ENCODE results near the gene ATXN1.

The ATXN1 gene

DNA sequence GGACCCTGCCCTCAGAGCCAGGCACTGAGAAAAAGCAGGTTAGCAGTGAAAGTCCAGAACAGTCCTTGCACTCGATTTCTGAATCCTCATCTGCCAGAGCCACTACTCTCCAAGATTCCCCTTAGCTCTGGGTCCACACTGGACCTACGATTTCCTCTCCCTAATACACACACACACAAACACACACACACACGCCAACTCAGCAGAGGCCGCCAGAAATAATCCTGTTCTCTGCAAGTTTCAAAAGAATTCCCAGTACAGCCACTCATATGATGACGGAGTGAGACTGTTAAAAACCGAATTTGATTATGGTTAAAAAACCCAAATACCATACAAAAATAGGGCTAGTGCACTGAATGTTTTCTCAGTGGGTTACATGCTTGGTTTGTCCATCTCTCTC is 432.0 kb downstream of the ATXN1 start:
- H3K4me1 ChIP-seq (ENCODE audit: control insufficient read depth, insufficient read depth, low read depth, low read length): peaks cover 11% of the 10 kb centered on the region

DNA sequence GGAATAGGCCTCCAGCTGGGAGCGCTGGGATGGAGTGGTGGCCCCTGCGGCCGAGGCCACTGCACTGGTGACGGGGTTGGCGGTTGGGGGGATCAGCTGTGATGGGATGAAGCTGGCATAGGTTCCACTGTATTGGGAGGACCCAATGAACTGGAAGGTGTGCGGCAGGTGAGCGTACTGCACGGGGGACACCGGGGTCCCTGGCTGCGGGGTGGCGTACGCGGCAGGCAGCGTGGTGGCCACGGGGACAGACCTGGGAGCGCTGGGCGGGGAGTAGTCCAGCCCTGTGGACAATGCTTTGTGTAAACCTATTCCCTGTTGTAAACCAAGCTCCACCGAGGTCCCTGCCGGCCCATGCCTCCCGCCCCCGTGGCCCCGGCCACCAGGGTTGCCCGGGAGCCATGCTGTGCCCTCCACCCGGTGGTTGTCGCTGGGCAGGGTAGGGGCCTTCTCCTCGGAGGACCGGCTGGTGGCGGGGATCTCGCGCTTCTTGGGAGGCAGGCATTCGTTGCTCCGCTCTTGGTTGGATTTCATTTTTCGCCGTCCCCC is 433.4 kb downstream of the ATXN1 start:
- no peak overlapping the region for H3K4me3 ChIP-seq (ENCODE audit: insufficient read depth in 1 of 2, low read depth in 1 of 2, low read length in 2 of 2)
- no peak overlapping the region for H3K4me2 ChIP-seq (ENCODE audit: low read length, poor library complexity, severe bottlenecking)
- no peaks in the 10 kb centered on the region for H3K9me3 ChIP-seq (ENCODE audit: control insufficient read depth, low read length)
- no peak overlapping the region for H2BK5ac ChIP-seq (ENCODE audit: low read depth, low read length, poor library complexity, severe bottlenecking)
- H2AK5ac ChIP-seq (ENCODE audit: low read length, severe bottlenecking): no peak overlapping the region
- peaks cover 7% of the 10 kb centered on the region for H3K79me1 ChIP-seq (replicated peaks; ENCODE audit: low read length, poor library complexity, severe bottlenecking)
- no peak overlapping the region for H3K9ac ChIP-seq (ENCODE audit: low read length)
- 97% methylated on average over 34 of the region's 34 CpGs for WGBS
- H3K4ac ChIP-seq (ENCODE audit: low read depth in 1 of 2, low read length in 2 of 2): no peak overlapping the region
- H3K36me3 ChIP-seq (ENCODE audit: control insufficient read depth in 1 of 2, insufficient read depth in 2 of 2, low read depth in 1 of 2, low read length in 2 of 2): peaks cover 17 to 20% of the 10 kb centered on the region in 2 experiments
- DNase-seq: no peak
- H3K23ac ChIP-seq (ENCODE audit: low read length in 2 of 2): no peak overlapping the region
- no peak overlapping the region for H2BK12ac ChIP-seq (ENCODE audit: low read length in 2 of 2)
- H2BK120ac ChIP-seq (ENCODE audit: low read depth, low read length): no peak overlapping the region
- no peak overlapping the region for H4K8ac ChIP-seq (ENCODE audit: low read length)
- no peak overlapping the region for H3K14ac ChIP-seq (ENCODE audit: low read length in 2 of 2)
- no peaks in the 10 kb centered on the region for H3K27me3 ChIP-seq (ENCODE audit: control insufficient read depth in 1 of 2, insufficient read depth in 1 of 2, low read length in 2 of 2)
- no peak overlapping the region for H4K91ac ChIP-seq (ENCODE audit: low read length)
- H3K27ac ChIP-seq (ENCODE audit: low read length, poor library complexity, severe bottlenecking): no peak overlapping the region
- H3K4me1 ChIP-seq (ENCODE audit: control insufficient read depth, insufficient read depth, low read depth, low read length): peaks cover 13% of the 10 kb centered on the region
- no peak overlapping the region for H3K18ac ChIP-seq (ENCODE audit: low read depth in 1 of 2, low read length in 2 of 2)
- no peak overlapping the region for H2AFZ ChIP-seq (ENCODE audit: low read depth, low read length)
- H2BK15ac ChIP-seq (ENCODE audit: low read depth, poor library complexity, severe bottlenecking): no peak overlapping the region

More for the DNA sequence above, 432.0 kb downstream of the ATXN1 start:
- no peak overlapping the region for H3K27ac ChIP-seq (ENCODE audit: low read length, poor library complexity, severe bottlenecking)
- H2BK120ac ChIP-seq (ENCODE audit: low read depth, low read length): no peak overlapping the region
- 87% methylated on average over 6 of the region's 6 CpGs for WGBS
- no peak overlapping the region for H2AK5ac ChIP-seq (ENCODE audit: low read length, severe bottlenecking)
- H4K91ac ChIP-seq (ENCODE audit: low read length): no peak overlapping the region
- H3K27me3 ChIP-seq (ENCODE audit: control insufficient read depth in 1 of 2, insufficient read depth in 1 of 2, low read length in 2 of 2): no peaks in the 10 kb centered on the region
- H3K4me2 ChIP-seq (ENCODE audit: low read length, poor library complexity, severe bottlenecking): no peak overlapping the region
- no peak overlapping the region for H2BK5ac ChIP-seq (ENCODE audit: low read depth, low read length, poor library complexity, severe bottlenecking)
- no peak overlapping the region for H2BK12ac ChIP-seq (ENCODE audit: low read length in 2 of 2)
- no peak overlapping the region for H2AFZ ChIP-seq (ENCODE audit: low read depth, low read length)
- H3K4ac ChIP-seq (ENCODE audit: low read depth in 1 of 2, low read length in 2 of 2): no peak overlapping the region
- H3K18ac ChIP-seq (ENCODE audit: low read depth in 1 of 2, low read length in 2 of 2): no peak overlapping the region
- H3K9me3 ChIP-seq (ENCODE audit: control insufficient read depth, low read length): no peaks in the 10 kb centered on the region
- H3K79me1 ChIP-seq (replicated peaks; ENCODE audit: low read length, poor library complexity, severe bottlenecking): peaks cover 4% of the 10 kb centered on the region
- H3K4me3 ChIP-seq (ENCODE audit: insufficient read depth in 1 of 2, low read depth in 1 of 2, low read length in 2 of 2): no peak overlapping the region
- H2BK15ac ChIP-seq (ENCODE audit: low read depth, poor library complexity, severe bottlenecking): no peak overlapping the region
- no peak overlapping the region for H3K9ac ChIP-seq (ENCODE audit: low read length)
- no peak for DNase-seq
- no peak overlapping the region for H4K8ac ChIP-seq (ENCODE audit: low read length)
- peaks cover 17 to 20% of the 10 kb centered on the region in 2 experiments for H3K36me3 ChIP-seq (ENCODE audit: control insufficient read depth in 1 of 2, insufficient read depth in 2 of 2, low read depth in 1 of 2, low read length in 2 of 2)
- H3K23ac ChIP-seq (ENCODE audit: low read length in 2 of 2): no peak overlapping the region
- H3K14ac ChIP-seq (ENCODE audit: low read length in 2 of 2): no peak overlapping the region

DNA sequence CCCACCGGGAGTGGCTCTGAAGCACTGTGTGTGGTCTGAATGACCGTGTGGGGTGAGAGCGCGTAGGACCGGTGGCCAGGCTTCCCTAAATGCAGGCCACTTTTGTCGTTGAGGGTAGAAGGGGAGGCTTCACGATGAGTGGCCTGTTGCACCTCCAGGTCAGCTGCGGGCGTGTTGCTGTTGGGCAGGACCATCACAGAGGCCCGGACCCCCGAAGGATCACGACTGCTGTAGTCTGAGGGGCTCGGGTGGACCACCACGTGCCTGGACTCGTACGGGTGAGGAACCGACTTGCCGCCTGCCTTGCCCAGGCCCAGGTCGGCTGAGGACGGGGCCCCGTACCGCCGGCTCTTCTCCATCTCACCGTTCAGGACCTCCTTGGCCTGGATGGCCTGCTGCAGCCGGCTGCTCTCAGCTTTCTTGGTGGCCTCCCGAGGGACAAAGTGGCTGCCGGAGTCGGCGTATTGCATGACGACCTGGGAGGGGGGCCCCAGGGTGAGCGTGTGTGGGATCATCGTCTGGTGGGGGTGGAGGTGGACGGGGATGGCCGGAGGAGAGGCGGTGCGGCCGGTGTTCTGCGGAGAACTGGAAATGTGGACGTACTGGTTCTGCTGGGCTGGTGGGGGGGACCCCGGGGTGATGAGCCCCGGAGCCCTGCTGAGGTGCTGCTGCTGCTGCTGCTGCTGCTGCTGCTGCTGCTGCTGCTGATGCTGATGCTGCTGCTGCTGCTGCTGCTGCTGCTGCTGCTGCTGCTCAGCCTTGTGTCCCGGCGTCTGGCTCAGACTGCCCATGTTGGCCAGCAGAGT is 434.1 kb downstream of the ATXN1 start:
- Histone ChIP-seq H3K4me3 (ENCODE audit: insufficient read depth in 1 of 2, low read depth in 1 of 2, low read length in 2 of 2) (no peak overlapping the region), H3K36me3 (ENCODE audit: control insufficient read depth in 1 of 2, insufficient read depth in 2 of 2, low read depth in 1 of 2, low read length in 2 of 2) (peaks cover 17 to 20% of the 10 kb centered on the region in 2 experiments), H3K23ac (ENCODE audit: low read length in 2 of 2) (no peak overlapping the region), H2BK120ac (ENCODE audit: low read depth, low read length) (no peak overlapping the region), H3K4ac (ENCODE audit: low read depth in 1 of 2, low read length in 2 of 2) (no peak overlapping the region), H3K4me2 (ENCODE audit: low read length, poor library complexity, severe bottlenecking) (no peak overlapping the region), H3K4me1 (ENCODE audit: control insufficient read depth, insufficient read depth, low read depth, low read length) (peaks cover 18% of the 10 kb centered on the region), H2AK5ac (ENCODE audit: low read length, severe bottlenecking) (no peak overlapping the region), H3K9me3 (ENCODE audit: control insufficient read depth, low read length) (no peaks in the 10 kb centered on the region), H2BK12ac (ENCODE audit: low read length in 2 of 2) (no peak overlapping the region), H2BK5ac (ENCODE audit: low read depth, low read length, poor library complexity, severe bottlenecking) (no peak overlapping the region), H4K91ac (ENCODE audit: low read length) (no peak overlapping the region), H3K9ac (ENCODE audit: low read length) (no peak overlapping the region), H3K27ac (ENCODE audit: low read length, poor library complexity, severe bottlenecking) (no peak overlapping the region), H4K8ac (ENCODE audit: low read length) (no peak overlapping the region), H2AFZ (ENCODE audit: low read depth, low read length) (no peak overlapping the region), H2BK15ac (ENCODE audit: low read depth, poor library complexity, severe bottlenecking) (no peak overlapping the region), H3K79me1 (replicated peaks; ENCODE audit: low read length, poor library complexity, severe bottlenecking) (peaks cover 7% of the 10 kb centered on the region), H3K18ac (ENCODE audit: low read depth in 1 of 2, low read length in 2 of 2) (no peak overlapping the region), H3K14ac (ENCODE audit: low read length in 2 of 2) (no peak overlapping the region), H3K27me3 (ENCODE audit: control insufficient read depth in 1 of 2, insufficient read depth in 1 of 2, low read length in 2 of 2) (no peaks in the 10 kb centered on the region)
- 97% methylated on average over 42 of the region's 43 CpGs for WGBS
- DNase-seq: no peak

DNA sequence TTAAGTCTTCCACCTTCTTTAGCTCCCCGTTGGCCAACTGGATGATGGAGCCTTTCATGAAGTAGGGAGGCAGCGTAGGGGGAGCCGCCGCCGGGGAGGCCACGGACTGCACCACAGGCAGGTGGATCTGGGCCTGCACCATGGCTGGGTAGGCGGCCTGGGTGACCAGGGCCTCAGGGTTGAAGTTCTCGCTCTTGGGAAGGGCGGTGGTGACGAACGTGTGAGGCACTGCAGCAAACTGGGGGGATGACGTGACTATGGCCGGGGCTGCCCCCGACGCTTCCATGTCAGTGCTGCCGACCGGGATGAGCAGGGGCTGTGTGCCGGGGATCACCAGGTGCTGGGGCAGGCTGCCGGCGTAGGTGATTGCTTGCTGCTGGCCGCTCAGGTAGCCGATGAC is 434.7 kb downstream of the ATXN1 start:
- H3K9ac ChIP-seq (ENCODE audit: low read length): no peak overlapping the region
- no peak overlapping the region for H2BK120ac ChIP-seq (ENCODE audit: low read depth, low read length)
- peaks cover 17 to 20% of the 10 kb centered on the region in 2 experiments for H3K36me3 ChIP-seq (ENCODE audit: control insufficient read depth in 1 of 2, insufficient read depth in 2 of 2, low read depth in 1 of 2, low read length in 2 of 2)
- H3K14ac ChIP-seq (ENCODE audit: low read length in 2 of 2): no peak overlapping the region
- no peak overlapping the region for H2BK12ac ChIP-seq (ENCODE audit: low read length in 2 of 2)
- H3K79me1 ChIP-seq (replicated peaks; ENCODE audit: low read length, poor library complexity, severe bottlenecking): peaks cover 8% of the 10 kb centered on the region
- H3K4ac ChIP-seq (ENCODE audit: low read depth in 1 of 2, low read length in 2 of 2): no peak overlapping the region
- H3K23ac ChIP-seq (ENCODE audit: low read length in 2 of 2): no peak overlapping the region
- H2AFZ ChIP-seq (ENCODE audit: low read depth, low read length): no peak overlapping the region
- H3K9me3 ChIP-seq (ENCODE audit: control insufficient read depth, low read length): no peaks in the 10 kb centered on the region
- H2BK5ac ChIP-seq (ENCODE audit: low read depth, low read length, poor library complexity, severe bottlenecking): no peak overlapping the region
- no peak overlapping the region for H2AK5ac ChIP-seq (ENCODE audit: low read length, severe bottlenecking)
- no peak overlapping the region for H3K4me3 ChIP-seq (ENCODE audit: insufficient read depth in 1 of 2, low read depth in 1 of 2, low read length in 2 of 2)
- H3K18ac ChIP-seq (ENCODE audit: low read depth in 1 of 2, low read length in 2 of 2): no peak overlapping the region
- no peak overlapping the region for H3K4me2 ChIP-seq (ENCODE audit: low read length, poor library complexity, severe bottlenecking)
- 98% methylated on average over 22 of the region's 22 CpGs for WGBS
- DNase-seq: no peak
- peaks cover 17% of the 10 kb centered on the region for H3K4me1 ChIP-seq (ENCODE audit: control insufficient read depth, insufficient read depth, low read depth, low read length)
- peak overlapping the region; percentile 60 for H2BK15ac ChIP-seq (ENCODE audit: low read depth, poor library complexity, severe bottlenecking)
- no peak overlapping the region for H3K27ac ChIP-seq (ENCODE audit: low read length, poor library complexity, severe bottlenecking)
- no peaks in the 10 kb centered on the region for H3K27me3 ChIP-seq (ENCODE audit: control insufficient read depth in 1 of 2, insufficient read depth in 1 of 2, low read length in 2 of 2)
- H4K91ac ChIP-seq (ENCODE audit: low read length): no peak overlapping the region
- no peak overlapping the region for H4K8ac ChIP-seq (ENCODE audit: low read length)
